Keratinocyte (primary cell): ENCODE measurements around the gene KCNH6. TPM values are rescaled to one million over a fixed set of nuclear protein-coding genes. Genes with fewer than 3 reads are reported as not detected.

Source experiments
- DNase-seq: peaks from one replicate; pipeline ENCODE4 v3.0.0-alpha.2; 2011; ENCODE audit warnings: low read depth, missing footprints, low spot score
- FAIRE-seq: peaks from 2 replicates; lab custom pipeline; 2011; peaks lifted over from hg19 to GRCh38; lab: Jason Lieb, UNC
- H2AFZ ChIP-seq: 2 replicates; pipeline ENCODE4 v1.6.0; 2012; ENCODE audit warnings: low read length, control low read depth, inconsistent platforms; ENCODE audit not compliant: control insufficient read depth
- H3K27ac ChIP-seq: 2 replicates; pipeline ENCODE4 v1.5.1; 2011; ENCODE audit warnings: low read length; ENCODE audit not compliant: control insufficient read depth, insufficient read depth
- H3K27me3 ChIP-seq: 3 replicates; pipeline ENCODE4 v1.6.0; 2011; ENCODE audit warnings: low read length; ENCODE audit not compliant: control insufficient read depth, insufficient read depth; ENCODE audit errors: extremely low read depth
- H3K36me3 ChIP-seq, 2 experiments: 2 replicates in 1 of 2; 3 replicates in 1 of 2; pipeline ENCODE4 v1.5.1; 2011; ENCODE audit warnings: low read length in 2 of 2, mild to moderate bottlenecking in 1 of 2; ENCODE audit not compliant: control insufficient read depth in 2 of 2, insufficient read depth in 2 of 2; ENCODE audit errors: extremely low read depth in 1 of 2
- H3K4me1 ChIP-seq: 3 replicates; pipeline ENCODE4 v1.5.1; 2011; ENCODE audit warnings: low read length; ENCODE audit not compliant: control insufficient read depth, insufficient read depth; ENCODE audit errors: extremely low read depth
- H3K4me2 ChIP-seq: 3 replicates; pipeline ENCODE4 v1.6.0; 2011; ENCODE audit warnings: low read depth, low read length; ENCODE audit not compliant: control insufficient read depth, insufficient read depth; ENCODE audit errors: extremely low read depth
- H3K4me3 ChIP-seq, 3 experiments: fragments of 200-600 bp in 1 of 3; sonication (generic) in 1 of 3; 2 replicates in 2 of 3; 3 replicates in 1 of 3; pipeline ENCODE4 v1.5.1; 2011 to 2016; ENCODE audit warnings: low read length in 3 of 3, mild to moderate bottlenecking in 3 of 3, control low read depth in 2 of 3, inconsistent platforms in 1 of 3, low read depth in 1 of 3, mixed read lengths in 1 of 3, mixed run types in 1 of 3, moderate library complexity in 1 of 3; ENCODE audit not compliant: control insufficient read depth in 2 of 3, insufficient read depth in 2 of 3; ENCODE audit errors: extremely low read depth in 1 of 3
- H3K79me2 ChIP-seq: 2 replicates; pipeline ENCODE4 v1.6.0; 2012; ENCODE audit warnings: low read length; ENCODE audit not compliant: control insufficient read depth, insufficient read depth
- H3K9ac ChIP-seq: 3 replicates; pipeline ENCODE4 v1.6.0; 2011; ENCODE audit warnings: low read length; ENCODE audit not compliant: control insufficient read depth, insufficient read depth; ENCODE audit errors: extremely low read depth
- H3K9me1 ChIP-seq: 3 replicates; pipeline ENCODE4 v1.6.0; 2011; ENCODE audit warnings: low read length; ENCODE audit not compliant: control insufficient read depth, insufficient read depth; ENCODE audit errors: extremely low read depth
- H3K9me3 ChIP-seq: 2 replicates; pipeline ENCODE4 v1.5.1; 2012; ENCODE audit warnings: low read depth, low read length; ENCODE audit not compliant: control insufficient read depth
- H4K20me1 ChIP-seq: 3 replicates; pipeline ENCODE4 v1.6.0; 2011; ENCODE audit warnings: low read length; ENCODE audit not compliant: control insufficient read depth, insufficient read depth; ENCODE audit errors: extremely low read depth
- EZH2 ChIP-seq: IDR thresholded peaks from one replicate; pipeline ENCODE4 v1.6.1; 2012; ENCODE audit warnings: inconsistent platforms, mild to moderate bottlenecking, low read length, moderate library complexity
- dilution Hi-C: fragments of 300-500 bp; cut with MboI; formaldehyde crosslinking; loops from one replicate; pipeline ENCODE4 v1.7.0; 2020; ENCODE audit warnings: low sequenced_read_pairs; ENCODE audit not compliant: extremely low pct_ligation_motif_present
- polyA plus RNA-seq, 5 experiments: library from polyadenylated mRNA; depleted of rRNA in 3 of 5; stranded (reverse) in 3 of 5; stranded (forward) in 1 of 5; unstranded in 1 of 5; fragments of >200 nt; gene quantifications; 1 replicate in 1 of 5; 2 replicates in 3 of 5; 3 replicates in 1 of 5; pipeline versions ENCODE4 v1.2.1 to v1.2.3, GENCODE V29; 2011 to 2012; ENCODE audit warnings: missing spikeins in 2 of 5, low read depth in 1 of 5, low replicate concordance in 1 of 5
- TF ChIP-seq, protein P1 (sequence below), 3 experiments: IDR thresholded peaks in 1 of 3; conservative IDR thresholded peaks in 1 of 3; optimal IDR thresholded peaks in 1 of 3; 2 replicates in 2 of 3; 3 replicates in 1 of 3; pipeline versions ENCODE3 to v1.5.1; 2011; ENCODE audit warnings: low read length in 3 of 3, mild to moderate bottlenecking in 3 of 3, moderate library complexity in 2 of 3, control low read depth in 1 of 3, inconsistent platforms in 1 of 3; ENCODE audit not compliant: insufficient read depth in 2 of 3; ENCODE audit errors: extremely low read depth in 1 of 3

The KCNH6 gene
- polyA plus RNA-seq, 1 donor (not counting 4 experiments of a cell fraction or from before 2014, with no cell fraction given), result not detected

GRCh38 chr17:63588797-63589196 lies 65.6 kb downstream of the KCNH6 start:
- Histone ChIP-seq H3K27ac (no peak overlapping the region), H4K20me1 (no peaks in the 10 kb centered on the region), H3K4me1 (no peaks in the 10 kb centered on the region), H3K36me3 (peaks cover 27 to 33% of the 10 kb centered on the region in 2 experiments), H3K4me2 (no peak overlapping the region), H3K4me3 (no peak overlapping the region), H3K9ac (no peak overlapping the region), H3K79me2 (no peaks in the 10 kb centered on the region), H3K9me3 (no peaks in the 10 kb centered on the region), H3K27me3 (no peaks in the 10 kb centered on the region), H2AFZ (no peak overlapping the region), H3K9me1 (no peaks in the 10 kb centered on the region)
- dilution Hi-C loops, result no loop called here
- DNase-seq, result no peak
- TF ChIP-seq, protein P1, sequence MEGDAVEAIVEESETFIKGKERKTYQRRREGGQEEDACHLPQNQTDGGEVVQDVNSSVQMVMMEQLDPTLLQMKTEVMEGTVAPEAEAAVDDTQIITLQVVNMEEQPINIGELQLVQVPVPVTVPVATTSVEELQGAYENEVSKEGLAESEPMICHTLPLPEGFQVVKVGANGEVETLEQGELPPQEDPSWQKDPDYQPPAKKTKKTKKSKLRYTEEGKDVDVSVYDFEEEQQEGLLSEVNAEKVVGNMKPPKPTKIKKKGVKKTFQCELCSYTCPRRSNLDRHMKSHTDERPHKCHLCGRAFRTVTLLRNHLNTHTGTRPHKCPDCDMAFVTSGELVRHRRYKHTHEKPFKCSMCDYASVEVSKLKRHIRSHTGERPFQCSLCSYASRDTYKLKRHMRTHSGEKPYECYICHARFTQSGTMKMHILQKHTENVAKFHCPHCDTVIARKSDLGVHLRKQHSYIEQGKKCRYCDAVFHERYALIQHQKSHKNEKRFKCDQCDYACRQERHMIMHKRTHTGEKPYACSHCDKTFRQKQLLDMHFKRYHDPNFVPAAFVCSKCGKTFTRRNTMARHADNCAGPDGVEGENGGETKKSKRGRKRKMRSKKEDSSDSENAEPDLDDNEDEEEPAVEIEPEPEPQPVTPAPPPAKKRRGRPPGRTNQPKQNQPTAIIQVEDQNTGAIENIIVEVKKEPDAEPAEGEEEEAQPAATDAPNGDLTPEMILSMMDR (optimal IDR thresholded peaks at IDR 0.05 in 1 of 3, IDR thresholded peaks at IDR 0.05 in 1 of 3, conservative IDR thresholded peaks at IDR 0.05 in 1 of 3; ENCODE audit: extremely low read depth in 1 of 3, insufficient read depth in 2 of 3, low read length in 3 of 3), result no peak
- TF ChIP-seq EZH2, result no peak
- FAIRE-seq, result no peak

- Histone ChIP-seq H3K9ac (no peak overlapping the region), H3K9me3 (no peaks in the 10 kb centered on the region), H3K36me3 (peaks cover 27 to 32% of the 10 kb centered on the region in 2 experiments), H3K4me3 (no peak overlapping the region), H4K20me1 (no peaks in the 10 kb centered on the region), H3K4me2 (no peak overlapping the region), H3K27ac (no peak overlapping the region), H2AFZ (no peak overlapping the region), H3K79me2 (no peaks in the 10 kb centered on the region), H3K4me1 (no peaks in the 10 kb centered on the region), H3K9me1 (no peaks in the 10 kb centered on the region), H3K27me3 (no peaks in the 10 kb centered on the region)
- TF ChIP-seq, protein P1 (optimal IDR thresholded peaks at IDR 0.05 in 1 of 3, IDR thresholded peaks at IDR 0.05 in 1 of 3, conservative IDR thresholded peaks at IDR 0.05 in 1 of 3; ENCODE audit: extremely low read depth in 1 of 3, insufficient read depth in 2 of 3, low read length in 3 of 3), result no peak
- TF ChIP-seq EZH2, result no peak
- no peak for FAIRE-seq
- no peak for DNase-seq
- dilution Hi-C loops, result no loop called here
Observed at GRCh38 chr17:63589646-63590045, 66.5 kb downstream of the KCNH6 start.
